SKM-1 (cell line): ENCODE results near the gene DHX29.

Source experiments
- DNase-seq: peaks from one replicate; lab custom pipeline; 2025; ENCODE audit not compliant: unreplicated experiment; lab: John Stamatoyannopoulos, UW

The DHX29 gene

DNA sequence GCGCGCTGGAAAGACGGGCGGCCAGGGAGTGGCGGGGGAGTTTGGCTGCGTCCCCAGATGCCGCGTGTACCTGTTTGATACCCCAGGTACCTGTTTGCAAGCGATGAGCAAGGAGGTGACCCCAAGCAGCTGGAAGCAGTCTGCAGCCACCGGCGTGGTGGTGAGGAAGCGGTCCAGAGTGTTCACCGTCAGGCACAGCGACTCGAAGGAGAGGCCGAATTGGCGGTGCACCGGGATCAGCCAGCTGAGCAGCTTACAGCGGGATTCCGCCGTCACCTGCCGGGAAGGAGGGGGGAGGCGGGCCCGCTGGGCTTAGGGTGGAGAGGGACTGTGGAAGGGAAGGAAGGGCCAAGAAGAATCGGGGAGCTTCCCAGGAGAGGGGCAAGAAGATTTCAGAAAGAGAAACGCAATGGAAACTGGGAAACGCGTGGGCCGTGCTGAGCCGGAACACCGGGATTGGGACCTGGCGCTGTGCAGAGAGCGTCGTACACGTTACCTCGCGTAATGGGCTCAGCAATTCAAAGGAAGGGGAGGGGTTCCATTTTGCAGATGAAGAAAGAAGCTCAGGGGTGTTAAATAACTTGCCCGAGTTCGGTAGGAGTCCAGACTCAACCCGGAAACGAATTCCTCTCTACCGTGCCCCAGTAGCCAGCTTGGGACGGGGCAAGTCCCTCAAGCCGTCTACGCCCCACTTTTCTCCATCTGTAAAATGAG lies 75.1 kb downstream of the DHX29 start:
- DNase-seq, result no peak

DNA sequence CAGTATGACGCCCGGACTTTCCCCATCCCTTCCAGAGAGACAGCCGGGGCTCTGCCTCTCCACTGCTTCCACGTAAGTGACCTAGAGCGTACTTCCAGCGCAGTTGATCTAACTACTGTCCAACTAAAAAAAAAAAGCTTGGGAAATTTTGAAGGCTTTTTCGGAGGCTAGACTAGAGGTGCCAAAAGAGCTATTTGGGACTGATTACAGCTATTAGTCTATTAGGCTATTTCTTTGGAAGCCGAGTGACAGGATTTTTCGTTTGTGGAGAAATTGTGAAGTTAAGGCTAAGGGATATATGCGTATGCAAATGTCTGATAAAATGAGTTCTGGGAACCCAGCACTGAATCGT lies 75.6 kb downstream of the DHX29 start:
- DNase-seq, result no peak

DNA sequence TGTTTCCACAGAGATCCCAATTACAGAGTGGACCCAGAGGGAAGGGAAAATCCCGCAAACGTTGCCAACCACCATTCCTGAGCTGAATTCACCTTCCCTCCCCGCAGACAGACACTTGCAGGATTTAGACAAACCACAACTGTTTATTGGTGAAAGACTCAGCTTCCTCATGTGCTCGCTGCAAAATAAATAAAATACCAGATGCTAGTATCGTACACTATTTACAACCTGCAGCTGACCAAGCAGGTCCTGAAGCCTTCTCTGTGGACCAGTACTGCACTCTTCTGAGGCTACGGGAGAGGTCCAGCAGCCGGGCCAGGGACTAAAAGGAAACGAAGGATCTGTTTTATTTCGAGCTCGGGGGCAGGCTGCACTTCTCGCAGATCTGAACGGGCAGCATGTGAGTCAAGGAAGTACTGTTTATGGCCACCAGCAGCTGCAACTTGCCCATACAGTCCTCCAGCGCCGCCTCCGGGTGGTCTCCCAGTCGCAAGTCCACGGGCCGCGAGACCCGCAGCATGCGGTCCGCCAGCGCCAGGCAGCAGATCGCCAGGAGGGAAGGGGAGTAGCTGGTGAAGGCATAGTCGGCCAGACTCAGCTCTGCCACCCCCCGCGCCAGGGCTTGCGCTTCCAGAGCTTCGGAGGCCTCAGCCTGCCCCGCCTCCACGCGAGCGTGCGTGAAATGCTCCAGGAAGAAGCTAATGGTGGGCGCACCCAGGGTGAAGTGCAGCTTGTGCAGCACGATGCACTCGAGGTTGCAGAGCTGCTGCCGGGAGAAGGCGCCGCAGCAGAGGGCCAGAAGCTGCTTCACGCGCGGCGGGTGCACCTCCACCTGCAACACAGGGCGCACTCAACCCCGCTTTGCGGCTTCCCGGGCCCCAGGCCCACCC lies 76.2 kb downstream of the DHX29 start:
- no peak for DNase-seq

DNA sequence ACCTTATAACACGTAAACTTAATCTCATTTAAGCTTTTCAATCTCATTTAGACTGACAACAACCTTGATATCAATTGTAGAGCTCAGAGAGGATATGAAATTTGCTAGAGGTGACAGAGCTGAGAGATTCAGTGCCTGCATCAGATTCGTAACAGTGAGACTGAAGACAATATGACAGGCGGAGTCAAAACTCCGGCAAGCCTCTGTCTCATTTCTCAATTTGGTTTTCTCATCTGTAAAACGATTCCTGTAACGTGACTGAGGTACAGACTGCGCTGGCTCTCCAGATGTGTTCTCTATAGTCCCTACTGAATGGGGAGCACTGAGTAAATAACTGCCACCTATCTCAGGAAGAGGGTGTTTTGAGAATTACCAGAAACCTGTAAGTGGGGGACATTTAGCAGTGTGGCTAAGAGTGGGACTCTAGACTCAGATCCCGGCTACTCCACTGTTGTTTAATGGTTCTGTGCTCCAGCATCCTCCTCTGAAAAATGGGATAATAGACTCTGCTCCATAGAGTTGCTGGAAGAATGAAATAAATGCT lies 77.3 kb downstream of the DHX29 start:
- DNase-seq, result no peak

DNA sequence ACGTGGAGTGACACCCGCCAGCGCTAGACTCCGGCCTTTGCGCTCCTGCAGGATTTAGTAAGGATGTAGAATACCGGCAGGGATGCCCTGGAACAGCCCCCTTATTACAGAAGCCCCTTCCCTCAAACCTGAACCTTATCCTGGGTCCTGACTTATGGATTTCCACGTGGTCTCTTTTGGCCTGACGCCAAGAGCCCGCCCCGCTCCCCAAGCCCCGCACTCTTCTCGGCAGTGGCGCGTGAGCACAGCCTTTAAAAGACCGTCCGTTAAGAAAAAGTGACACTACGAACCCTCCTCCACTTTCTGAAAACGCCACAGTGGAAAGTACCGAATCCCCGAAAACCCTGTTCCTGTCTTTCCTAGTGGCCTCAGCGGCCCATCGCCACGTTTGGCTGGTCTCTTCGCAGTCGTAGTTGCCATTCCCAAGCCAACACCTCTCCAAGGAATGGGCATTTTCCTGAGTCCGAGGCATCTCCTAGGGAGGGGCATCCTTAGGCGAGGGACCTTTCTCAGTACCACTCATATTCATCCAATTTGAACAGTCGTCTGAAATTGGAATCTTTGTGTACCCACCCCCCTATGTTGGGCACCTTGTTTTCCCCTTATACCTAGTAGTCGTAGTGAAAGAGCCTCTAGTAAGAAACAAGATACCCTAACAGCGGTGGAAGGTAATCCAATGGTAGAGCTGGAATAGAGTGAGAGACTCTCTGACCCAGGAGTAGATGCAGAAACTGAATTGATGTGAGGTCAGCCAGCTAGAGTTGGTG lies 79.6 kb downstream of the DHX29 start:
- DNase-seq, result no peak

DNA sequence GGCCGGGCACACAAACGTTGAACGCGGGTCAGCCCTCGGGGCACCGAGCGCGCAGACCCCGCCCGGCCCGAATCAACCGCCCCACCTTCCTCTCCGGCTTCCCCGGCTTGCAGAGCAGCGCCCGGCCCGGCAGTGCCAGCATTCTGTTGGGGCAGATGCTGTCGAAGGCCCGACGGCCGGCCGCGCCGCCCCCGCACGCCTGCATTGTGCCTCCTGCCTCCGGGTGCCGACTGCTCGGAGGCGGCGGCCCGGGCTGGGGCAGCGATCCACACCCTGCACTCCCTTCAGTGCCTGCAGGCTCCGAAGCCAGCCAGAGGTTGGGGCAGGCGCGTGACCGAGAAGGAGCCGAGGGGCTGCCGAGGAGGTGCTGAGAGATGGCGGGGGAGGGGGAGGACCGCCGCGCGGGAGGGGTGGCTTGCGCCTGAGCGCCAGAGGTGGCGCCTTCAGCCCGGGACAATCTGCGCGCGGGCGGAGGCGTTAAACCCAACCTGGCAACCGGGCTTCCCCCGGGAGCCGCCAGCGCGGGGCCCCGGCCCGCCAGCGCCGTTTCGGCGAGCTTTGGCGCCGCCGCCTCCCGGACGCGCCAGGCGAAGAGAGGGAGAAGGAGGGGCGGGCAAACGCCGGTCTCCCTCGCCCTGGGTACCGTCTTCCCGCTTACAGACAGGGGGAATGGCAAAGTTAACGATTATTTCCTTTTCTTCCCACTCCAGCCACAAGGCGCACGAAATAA lies 80.4 kb downstream of the DHX29 start, which contains the start of gene MCIDAS:
Gene MCIDAS (minus strand): TSS at position 382 of the 730 bp plus-strand sequence. CDS start 177 bp downstream, at position 205.
- DNase-seq, result no peak

DNA sequence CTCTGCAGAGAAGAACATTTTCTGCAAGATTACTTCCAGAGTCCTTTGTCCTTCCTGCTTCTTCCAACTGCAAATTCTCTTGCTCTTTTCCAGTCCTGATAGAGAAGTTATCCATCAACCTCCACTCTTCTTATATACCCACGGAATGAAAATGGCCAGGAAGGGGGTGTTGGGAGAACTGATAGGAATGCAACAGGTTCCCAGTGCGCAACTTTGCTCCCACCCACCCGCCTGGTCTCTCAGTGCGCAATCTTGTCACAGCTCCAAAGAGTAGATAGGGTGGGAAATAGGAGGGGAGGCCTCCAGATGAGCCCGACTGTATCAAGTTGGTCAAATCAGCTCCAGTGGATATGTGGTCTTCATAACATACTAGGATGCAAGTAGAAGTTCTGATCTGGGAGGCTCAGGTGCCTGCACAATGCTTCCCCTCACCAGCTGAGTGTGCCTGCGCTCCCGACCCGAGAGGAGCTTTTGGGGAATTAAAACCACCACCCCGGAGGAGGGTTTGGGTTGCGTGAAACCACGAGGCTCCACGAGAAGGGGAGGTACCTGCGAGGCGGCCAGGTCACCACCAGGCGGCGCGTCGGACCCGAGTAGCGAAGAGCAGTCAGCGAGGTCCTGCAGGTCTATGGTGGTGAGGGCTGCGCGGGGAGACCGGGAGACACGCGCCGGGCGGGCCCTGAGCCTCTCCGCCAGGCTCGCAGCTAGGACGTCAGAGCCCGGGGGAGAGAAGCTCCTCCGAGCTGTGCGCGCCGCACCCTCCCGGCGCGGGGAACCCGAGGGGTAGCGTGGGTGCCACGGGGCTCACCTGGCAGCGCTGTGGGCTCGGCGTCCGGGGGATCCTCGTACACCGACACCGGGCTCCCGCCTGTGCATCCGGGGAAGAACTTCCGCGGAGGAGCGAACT lies 81.2 kb downstream of the DHX29 start:
- DNase-seq, result peak; percentile 42

DNA sequence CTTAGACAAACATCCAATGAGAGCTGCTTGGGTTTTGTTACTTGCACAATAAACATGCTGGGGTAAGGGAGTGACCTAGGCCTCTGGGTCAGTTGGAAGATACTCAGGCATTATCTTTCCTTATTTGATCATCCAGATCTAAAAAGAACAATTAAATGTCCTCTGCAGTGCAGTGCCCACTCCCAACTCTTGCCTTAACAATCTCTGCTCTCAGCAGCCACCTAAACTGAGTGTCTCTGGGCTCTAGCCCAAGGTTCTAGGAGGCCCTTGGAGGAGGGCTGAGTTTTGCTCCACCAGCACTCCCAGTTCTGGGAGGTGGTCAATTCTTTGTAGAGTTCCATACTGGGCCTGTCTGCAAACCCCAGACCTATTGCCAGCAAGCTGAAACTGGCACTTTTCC lies 82.1 kb downstream of the DHX29 start:
- DNase-seq, result no peak

DNA sequence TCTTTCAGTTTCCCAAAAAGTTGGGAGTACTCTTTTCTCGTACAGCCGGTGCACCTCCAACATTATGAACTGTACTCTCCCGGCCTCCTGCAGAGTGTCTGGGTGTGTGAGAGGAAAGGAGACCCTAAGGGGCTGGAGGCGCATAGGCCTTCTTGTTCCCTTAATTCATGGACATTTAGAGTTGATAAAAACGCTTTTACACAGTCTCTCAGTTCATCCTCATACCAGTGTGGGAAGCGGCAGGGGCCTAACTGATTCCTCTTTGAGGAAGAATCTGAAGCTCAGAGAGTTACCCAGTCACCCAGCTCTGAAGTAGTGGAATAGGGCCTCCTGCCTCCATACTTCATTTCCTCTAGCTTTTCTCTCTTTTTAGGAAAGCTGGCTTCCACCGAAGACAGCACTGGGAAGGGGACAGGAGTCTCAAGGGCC lies 83.7 kb downstream of the DHX29 start:
- no peak for DNase-seq

DNA sequence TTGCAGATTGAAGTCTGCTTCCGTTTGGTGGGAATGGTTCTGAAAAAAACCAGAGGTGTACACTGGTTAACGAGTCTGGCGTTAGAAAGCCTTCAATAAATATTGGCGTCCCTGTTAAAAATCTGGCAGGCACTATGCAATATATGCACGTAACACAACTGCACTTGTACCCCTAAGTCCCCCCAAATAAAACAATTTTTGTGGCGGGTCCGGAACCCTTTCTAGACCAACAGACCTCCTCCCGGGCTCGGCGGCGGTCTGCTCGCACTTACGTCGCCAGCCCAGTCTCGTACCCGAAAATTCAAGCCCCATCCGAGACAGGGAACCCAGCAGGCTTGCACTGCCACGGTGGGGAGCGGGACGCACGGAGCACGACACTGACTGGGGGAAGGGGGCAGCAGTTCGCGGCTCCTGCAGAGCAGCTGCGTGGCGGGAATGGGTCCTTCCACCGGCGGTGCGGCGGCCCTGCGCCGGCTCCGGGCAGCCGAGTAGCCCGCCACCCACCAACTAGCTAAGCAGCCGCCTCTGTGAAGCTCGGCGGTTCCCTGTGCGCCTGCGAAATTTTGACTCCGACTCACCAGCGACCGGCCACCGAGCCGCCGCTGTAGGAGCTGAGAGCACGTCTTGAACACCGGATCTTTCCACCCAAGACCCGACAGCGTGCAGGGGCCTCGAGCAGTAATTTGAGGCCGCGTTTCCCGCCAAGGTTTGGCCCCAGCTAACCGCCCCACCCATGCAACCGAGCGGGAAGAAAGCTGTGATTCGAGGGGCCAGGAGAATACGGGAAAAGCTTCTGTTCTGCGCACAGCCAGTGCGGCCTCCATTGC lies 84.3 kb downstream of the DHX29 start:
- no peak for DNase-seq

DNA sequence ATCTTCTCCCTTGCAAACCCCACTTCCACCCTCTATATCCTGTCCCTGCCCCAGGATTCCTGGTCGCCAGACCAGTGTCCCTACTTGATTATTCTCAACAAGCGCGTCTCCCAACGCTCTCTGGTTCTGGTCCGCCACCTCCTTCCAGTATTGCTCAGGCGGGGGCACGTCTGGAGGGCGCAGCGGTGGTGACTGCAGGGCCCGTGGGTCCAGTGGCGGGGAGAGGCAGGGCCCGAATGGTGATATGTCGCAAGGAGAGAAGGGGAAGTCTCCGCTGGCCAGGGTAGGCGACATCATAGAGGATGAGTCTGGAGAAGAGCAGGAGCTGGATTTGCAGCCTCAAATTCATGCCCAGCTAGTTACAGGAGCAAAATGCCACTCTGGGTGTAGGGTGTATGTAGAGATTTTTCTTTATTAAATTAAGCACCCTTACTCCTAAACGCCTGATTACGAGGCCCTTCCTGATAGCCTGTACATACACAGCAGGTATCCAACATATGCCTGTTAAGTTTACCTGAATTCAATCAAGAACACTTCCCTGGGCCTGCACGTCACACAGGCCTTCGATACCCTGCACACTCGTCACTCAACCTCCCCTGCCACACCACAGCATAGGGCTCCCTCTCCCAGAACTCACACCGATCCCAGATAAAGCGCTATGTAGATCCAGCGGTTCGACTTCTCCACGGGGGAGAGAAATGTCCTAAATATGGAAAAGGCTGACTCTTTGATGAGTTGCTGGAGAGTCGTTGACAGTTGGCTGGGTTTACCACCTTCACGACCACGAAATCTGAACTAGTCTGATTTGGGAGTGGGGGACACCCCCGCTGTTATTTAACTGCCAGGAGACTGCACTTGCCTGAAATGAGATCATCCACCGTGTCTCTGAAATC lies 85.2 kb downstream of the DHX29 start:
- DNase-seq, result no peak

DNA sequence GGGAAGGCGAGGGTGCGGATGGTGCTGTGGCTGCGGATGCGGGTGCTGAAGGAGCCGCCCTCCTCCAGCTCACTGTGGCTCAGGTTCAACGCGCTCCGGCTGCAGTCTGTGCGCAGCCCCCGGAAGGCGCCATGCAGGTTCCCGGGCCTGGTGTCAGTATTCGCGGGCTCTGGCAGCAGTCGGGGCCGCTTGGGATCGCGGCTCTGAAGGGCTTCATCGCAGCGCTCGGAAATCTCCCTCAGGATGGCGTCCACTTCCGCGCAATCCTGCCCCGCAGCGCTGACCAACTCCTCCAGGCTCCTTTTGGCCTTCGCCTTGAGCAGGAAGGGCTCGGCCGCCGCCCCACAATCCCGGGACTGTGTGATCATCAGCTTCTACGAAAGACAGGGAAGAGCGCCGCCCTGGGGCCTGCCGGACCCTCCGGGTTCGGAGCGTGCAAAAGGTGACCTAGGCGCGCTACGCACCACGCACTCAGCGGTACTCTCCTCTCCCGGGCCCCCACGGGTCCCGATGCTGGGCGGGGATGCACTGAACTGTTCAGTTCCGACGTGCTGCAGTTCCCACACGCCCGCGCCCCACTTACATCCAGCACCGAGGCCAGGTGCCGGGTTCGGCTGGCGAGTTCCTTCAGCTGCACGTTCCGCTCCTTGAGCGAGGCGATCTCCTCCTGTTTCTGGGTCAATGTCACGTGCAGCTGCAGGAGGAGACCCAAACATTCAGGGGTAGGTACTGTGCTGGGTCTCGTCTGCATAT lies 86.9 kb downstream of the DHX29 start:
- DNase-seq, result no peak

DNA sequence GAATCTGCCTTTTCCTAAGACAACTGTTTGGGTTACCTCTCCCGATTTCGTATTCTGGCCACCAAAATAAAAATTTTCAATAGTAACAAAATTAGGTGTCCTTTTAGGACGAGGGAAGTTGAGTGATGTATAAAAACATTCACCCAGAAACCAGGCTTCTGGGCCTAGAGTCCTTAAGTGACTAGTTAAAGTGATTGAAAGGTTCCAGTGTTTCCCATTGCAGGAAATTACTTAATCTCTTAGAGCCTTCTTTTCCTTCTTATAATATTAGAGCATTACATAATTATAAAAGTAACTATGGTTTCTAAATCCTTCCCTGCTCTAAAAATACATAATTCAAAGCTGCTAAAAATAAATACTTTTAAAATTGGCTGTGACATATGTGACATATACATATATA lies 87.7 kb downstream of the DHX29 start:
- DNase-seq, result no peak

DNA sequence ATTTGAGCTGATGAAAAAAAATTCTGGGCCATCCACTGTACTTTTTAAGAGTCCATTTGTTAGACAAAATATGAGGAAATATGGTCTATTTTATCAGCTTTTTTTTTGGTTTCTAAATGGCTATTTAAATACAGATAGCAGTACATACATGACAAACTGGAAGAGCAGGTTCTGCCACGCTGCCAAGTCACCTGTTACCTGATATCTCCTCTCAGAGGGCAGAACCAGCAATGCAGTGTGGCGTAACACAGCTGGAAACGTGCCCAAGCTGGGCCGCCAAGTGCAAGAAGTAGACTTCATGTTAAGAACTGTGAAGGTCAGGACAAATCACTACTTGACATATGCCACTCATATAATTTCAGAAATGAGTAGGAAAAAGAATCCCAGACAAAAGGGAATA lies 88.5 kb downstream of the DHX29 start:
- DNase-seq, result no peak

DNA sequence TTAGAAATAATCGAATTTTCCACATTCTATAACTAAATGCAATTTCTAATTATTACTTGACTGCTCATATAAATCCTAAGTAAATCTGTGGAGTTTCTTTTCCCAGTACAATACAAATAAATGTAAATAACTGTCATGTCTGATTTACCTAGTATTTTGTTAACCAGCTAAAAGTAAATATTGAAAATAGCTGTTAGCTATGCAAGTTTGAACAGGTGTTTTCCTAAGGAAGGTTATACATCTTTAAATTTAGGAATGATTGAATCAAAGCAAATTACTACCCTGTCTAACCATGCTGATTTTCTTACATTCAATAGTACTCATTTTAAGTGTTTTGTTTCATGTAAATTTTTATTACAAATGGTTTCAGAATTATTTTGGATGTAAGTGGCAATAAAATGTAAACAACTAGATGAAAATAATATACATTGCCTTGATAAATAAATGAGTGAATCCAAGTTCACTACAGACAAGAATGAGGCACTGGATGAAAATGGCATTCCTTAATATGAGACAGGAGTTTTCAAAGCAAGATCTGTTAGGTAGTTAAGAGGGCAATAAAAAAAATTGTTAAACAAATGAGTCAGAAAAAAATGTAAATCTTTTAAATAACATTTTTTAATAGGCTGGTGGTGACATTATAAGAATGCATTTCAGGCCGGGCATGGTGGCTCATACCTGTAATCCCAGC lies 96.2 kb downstream of the DHX29 start:
- DNase-seq, result no peak
